GM18870 (cell line): ENCODE results near the gene MAPKAP1.

Source experiments
- ATAC-seq: cut with Tn5 transposase; IDR thresholded peaks from one replicate; pipeline ENCODE4 v1.9.1; 2021; ENCODE audit warnings: moderate library complexity; ENCODE audit not compliant: unreplicated experiment

The MAPKAP1 gene

GRCh38 chr9:125706651-125707471 is at the start of gene MAPKAP1:
TSS of gene MAPKAP1 (minus strand) at chr9:125707208. CDS start at chr9:125672574, 34,634 bp downstream.
- peak; percentile 70 for ATAC-seq

DNA sequence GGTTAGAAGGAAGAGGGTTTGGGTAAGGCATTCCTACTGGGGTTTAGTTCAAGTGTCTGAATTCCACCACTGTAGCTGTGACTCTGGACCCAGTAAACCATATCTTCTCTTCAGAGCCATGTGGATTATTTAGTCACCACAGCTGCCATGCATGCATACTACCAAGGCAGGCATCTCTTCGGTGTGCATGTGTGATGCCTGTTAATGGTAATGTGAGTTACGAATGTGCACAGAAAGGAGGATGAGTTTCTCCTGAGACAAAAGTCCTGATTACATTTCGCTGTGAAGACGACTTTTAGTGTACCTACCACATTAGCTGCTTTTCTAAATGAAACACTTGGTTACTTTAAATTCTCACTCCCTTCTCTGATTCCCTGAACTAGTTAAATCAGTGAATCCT is 49.5 kb upstream of the MAPKAP1 start:
- ATAC-seq, result no peak

- no peak for ATAC-seq
These were observed 48.3 kb upstream of the MAPKAP1 start for GRCh38 chr9:125755340-125755739.

- ATAC-seq, result no peak
These were observed 47.1 kb upstream of the MAPKAP1 start for GRCh38 chr9:125754096-125754495.

DNA sequence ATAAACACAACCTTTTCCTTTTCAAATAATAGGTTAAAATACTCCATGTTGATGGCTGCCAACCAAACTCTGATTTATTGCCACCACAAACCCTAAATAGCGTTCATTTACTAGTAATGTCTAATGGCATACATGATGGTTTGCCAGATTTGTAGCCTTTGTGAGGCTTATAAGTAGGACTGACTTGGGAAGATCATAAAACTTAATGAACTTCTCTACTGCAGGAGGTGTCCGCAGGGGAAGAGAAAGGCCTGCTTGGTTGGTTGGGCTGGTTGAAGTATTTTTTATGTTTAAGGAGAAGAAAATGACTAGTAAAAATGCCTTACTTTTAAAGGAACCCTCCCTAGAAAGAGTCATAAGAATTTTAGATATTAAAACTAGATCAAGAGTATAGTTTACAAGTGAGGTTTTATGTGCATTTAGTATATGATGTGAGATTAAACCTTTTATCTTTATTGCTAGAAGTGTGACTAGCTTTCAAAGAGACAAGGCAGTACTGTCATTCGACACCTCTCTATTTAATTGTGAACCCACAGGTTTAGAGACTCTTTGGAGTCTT is 45.1 kb upstream of the MAPKAP1 start:
- no peak for ATAC-seq

GRCh38 chr9:125750627-125751011 is 43.6 kb upstream of the MAPKAP1 start:
- ATAC-seq, result no peak

GRCh38 chr9:125749951-125750626 is 43.1 kb upstream of the MAPKAP1 start:
- no peak for ATAC-seq

- ATAC-seq, result no peak
These were observed 42.4 kb upstream of the MAPKAP1 start for GRCh38 chr9:125749287-125749935.

DNA sequence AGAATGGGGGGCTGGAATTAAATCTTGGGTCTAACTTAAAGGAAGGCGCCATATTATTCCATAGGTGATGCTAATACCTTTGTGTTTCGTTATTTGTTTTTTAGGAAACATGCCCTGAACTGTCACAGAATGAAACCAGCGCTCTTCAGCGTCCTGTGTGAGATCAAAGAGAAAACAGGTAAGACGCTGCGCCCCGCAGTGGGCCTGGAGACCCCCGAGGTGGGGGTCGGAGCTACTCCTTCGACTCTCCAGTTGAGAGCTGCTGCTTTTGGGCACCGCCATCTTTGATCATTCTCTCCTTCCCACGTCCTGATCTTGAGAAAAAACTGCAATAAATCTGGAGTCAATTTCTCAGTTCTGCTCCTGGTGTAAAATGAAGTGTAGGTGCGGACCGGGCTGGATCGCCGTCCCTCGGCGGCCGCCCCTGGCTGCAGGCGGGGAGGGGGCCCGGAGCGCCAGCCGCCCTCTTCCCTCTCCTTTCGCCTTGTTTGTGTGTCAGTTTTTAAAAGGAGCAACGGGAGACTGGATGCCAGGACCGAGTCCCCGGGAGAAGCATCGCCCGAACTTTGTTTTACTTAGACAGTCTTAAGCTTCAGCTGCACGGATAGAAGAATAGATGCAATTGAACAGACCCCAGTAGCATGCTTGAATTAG is 41.6 kb upstream of the MAPKAP1 start:
- no peak for ATAC-seq

- no peak for ATAC-seq
These were observed 40.9 kb upstream of the MAPKAP1 start for GRCh38 chr9:125747765-125748445.

DNA sequence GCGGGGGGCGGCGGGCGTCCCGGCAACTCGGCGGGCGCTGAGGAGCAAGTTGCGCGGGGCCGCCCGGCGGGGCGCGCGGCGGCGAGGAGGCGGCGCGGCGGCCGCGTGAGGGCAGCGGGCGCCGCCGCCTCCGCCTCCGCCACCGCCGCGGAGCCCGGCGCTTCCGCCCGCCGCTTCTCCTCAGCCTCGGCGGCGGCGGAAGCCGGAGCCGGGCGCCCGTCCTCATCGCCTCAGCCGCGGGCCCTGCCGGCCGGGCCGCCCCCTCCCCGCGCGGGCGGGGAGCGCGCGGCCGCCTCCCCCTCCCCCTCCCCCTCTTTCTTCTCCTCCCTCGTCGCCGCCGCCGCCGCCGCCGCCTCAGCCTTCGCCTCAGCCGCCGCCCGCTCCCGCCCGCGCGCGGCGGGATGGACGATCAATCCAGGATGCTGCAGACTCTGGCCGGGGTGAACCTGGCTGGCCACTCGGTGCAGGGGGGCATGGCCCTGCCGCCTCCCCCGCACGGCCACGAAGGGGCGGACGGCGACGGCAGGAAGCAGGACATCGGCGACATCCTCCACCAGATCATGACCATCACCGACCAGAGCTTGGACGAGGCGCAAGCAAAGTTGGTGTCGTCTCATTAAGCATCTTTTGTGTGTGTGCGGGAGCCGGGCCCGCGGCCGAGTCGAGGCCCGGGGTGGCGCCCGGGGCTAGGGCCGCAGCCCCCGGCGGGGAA is 40.2 kb upstream of the MAPKAP1 start, which contains the start of gene PBX3:
Gene PBX3, plus strand, starts transcription at position 321 of the 712 bp plus-strand sequence.
- no peak for ATAC-seq

- no peak for ATAC-seq
These were observed 39.7 kb upstream of the MAPKAP1 start for GRCh38 chr9:125746774-125747052.

DNA sequence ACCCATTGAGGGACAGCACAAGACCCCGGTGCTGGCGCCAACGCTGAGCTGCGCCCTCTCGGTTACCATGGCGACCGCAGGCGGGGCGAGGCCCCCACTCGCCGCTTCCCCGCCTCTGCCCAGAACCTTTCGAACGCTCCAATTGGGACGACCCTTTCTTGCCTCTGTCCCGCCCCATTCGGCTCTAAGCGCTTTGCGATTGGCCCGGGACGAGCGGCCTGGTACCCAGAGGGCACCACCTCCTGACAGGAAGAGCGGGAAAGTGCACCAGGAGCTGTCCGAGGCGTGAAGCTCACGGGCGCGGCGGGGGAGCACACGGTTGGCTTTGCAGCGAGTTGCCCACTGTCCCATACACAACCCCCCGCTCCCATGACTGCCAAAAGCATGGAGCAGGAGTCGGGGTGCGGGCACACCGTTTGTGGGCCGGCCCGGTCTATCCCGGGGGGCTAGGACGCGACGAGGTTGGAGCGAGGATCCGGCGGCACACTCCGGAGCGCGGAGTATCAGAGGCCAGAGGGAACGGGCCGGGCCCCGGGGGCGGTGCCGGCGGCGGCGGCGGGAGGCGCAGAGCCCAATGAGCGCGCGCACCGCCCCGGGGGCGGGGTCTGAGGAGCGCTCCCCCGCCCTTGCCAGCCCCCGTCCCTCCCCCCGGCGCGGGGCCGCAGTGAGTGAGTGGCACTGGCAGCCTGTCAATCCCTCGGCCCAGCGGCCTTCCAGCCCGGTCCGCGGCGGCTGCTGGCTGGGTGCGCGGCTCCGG is 39.2 kb upstream of the MAPKAP1 start:
- peak; percentile 75 for ATAC-seq

DNA sequence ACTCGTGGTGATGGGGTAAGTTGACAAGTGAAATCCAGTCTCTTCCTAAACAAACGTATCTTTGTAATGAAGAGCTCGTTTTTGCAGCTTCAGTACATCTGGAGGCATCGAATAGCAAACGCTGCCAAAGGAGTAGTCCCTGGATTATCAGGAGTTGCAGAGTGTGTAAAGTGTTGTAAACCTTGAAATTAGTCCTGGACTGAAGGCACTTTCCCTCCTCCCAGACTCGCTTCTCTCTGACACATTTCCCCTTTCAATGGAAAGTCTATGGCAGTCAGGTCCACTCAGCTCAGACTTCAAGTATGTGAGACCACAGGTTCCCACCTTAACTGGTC is 38.6 kb upstream of the MAPKAP1 start:
- ATAC-seq, result no peak

DNA sequence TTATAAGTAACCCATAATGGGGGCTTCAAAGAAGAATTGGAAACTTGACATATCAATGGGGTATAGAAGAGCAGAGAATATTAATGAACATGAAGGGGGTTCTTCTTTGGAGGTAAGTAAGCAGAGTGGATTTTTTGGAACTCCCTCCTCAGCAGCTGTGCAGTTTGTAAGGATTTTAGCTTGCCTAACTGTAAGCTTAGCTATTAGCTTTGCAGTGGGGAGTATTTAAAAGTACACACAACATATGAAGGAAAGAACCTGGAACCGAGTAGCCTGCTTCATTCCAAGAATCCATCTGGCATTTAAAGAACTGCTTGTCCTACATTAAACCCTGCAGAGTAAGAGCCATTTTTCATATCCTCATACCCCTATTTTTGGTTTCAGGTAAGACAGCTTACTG is 38.0 kb upstream of the MAPKAP1 start:
- no peak for ATAC-seq

DNA sequence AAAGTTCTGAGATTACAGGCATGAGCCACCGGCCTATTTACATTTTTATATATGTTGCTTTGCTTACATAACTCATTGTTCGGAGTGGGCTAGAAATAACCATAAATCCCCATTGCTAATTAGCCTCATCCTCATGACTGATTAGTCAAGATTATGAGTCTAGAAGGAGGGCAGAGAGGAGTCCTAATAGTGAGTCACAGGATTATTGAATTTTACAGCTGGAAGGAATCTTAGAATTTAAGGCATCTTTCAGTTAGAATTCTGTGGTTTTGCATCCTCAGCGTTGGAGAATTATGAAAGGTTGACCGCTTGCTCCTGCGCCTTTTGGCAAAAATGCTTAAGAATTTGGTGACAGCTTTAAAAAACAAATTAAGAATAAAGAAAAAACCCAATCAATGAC is 37.6 kb upstream of the MAPKAP1 start:
- ATAC-seq, result no peak

DNA sequence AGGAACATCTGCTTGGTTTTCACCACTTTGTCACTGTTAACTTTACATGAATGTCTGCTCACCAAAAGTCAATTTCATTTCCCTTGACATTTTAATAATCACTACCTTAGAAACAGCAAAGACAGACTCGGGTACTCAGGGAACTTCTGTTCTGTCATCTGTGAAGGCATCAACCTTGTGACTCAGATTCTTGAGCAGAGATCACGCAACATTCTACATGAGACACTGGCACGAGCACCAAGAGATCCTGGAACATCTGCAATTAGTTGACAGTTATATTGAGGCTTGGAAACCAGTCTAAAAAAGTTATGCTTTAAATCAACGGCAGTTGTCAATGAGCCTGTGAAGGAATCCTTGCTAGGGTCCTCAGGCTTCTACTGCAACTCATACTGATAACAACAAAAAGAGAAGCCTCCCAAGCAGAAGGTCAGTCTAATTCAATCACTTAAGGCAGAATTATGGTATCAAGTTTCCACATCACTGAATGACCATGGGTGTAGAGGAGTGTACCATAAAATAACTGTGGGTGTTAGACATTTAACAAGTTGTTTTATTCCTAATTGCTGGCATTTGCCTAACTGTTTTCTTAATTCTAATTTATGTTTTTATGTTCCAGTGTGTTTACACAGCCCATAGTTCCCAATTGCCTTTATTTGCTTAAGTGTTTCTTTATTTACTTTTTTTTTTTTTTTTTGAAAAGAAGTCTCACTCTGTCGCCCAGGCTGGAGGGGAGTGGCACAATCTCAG is 36.8 kb upstream of the MAPKAP1 start:
- no peak for ATAC-seq

- ATAC-seq, result no peak
These were observed 35.6 kb upstream of the MAPKAP1 start for GRCh38 chr9:125742657-125743056.

DNA sequence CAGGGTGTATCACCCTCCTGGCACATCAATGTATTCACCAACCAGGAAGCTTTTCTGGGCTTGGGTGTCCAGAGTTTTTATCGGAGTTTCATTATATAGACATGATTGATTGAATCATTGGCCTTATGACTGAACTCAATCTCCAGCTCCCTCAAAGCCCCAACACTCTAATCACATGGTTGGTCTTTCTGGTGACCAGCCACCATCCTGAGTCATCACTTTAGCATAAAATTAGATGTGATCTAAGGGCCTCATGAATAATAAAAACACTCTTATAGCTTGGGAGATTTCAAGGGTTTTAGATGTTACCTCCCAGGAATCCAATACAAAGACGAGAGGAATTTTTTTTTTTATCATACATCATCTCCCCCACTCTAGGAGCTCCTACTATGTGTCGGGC is 32.4 kb upstream of the MAPKAP1 start:
- ATAC-seq, result no peak
